Kidney epithelial cell (primary cell): ENCODE data around the gene SSBP2. TPM values are rescaled to one million over a fixed set of nuclear protein-coding genes. Genes with fewer than 3 reads are reported as not detected.
A peak's percentile ranks its signal among the peaks of the same experiment; 100 is the strongest.

ENCODE experiments used
- DNase-seq: peaks from one replicate; pipeline ENCODE4 v3.0.0-alpha.2; 2010; ENCODE audit warnings: low read depth
- H3K27me3 ChIP-seq: 2 replicates; pipeline ENCODE4 v1.6.0; 2011; ENCODE audit warnings: low read length; ENCODE audit not compliant: control insufficient read depth, insufficient read depth
- H3K36me3 ChIP-seq: 2 replicates; pipeline ENCODE4 v1.5.1; 2011; ENCODE audit warnings: low read length; ENCODE audit not compliant: control insufficient read depth, insufficient read depth
- H3K4me3 ChIP-seq: 2 replicates; pipeline ENCODE4 v1.5.1; 2011; ENCODE audit warnings: low read depth, mild to moderate bottlenecking, control low read depth, low read length
- CTCF ChIP-seq: IDR thresholded peaks from 2 replicates; pipeline ENCODE4 v1.5.1; 2011; ENCODE audit warnings: mild to moderate bottlenecking, moderate library complexity, low read length, control low read depth, inconsistent platforms; ENCODE audit not compliant: insufficient read depth, poor library complexity, severe bottlenecking
- total RNA-seq: library from RNA; depleted of rRNA; stranded (reverse); fragments of >200 nt; gene quantifications from 2 replicates; pipeline ENCODE4 v1.2.3, GENCODE V29; 2015

Gene SSBP2
- total RNA-seq, 1 donor from 2014 or later = 5.3 TPM

- Histone ChIP-seq H3K4me3 (no peak overlapping the region), H3K27me3 (no peaks in the 10 kb centered on the region), H3K36me3 (no peaks in the 10 kb centered on the region)
- no peak for DNase-seq
- no peak for TF ChIP-seq CTCF
Observed at GRCh38 chr5:81517462-81517861, 233.4 kb downstream of the SSBP2 start.

- H3K36me3 ChIP-seq = no peaks in the 10 kb centered on the region
- no peak overlapping the region for H3K4me3 ChIP-seq
- no peaks in the 10 kb centered on the region for H3K27me3 ChIP-seq
- no peak for TF ChIP-seq CTCF
- no peak for DNase-seq
Observed at GRCh38 chr5:81516091-81516490, 234.8 kb downstream of the SSBP2 start.

GRCh38 chr5:81513982-81514381 lies 236.9 kb downstream of the SSBP2 start:
- TF ChIP-seq CTCF = no peak
- DNase-seq = no peak
- H3K4me3 ChIP-seq = no peak overlapping the region
- no peaks in the 10 kb centered on the region for H3K36me3 ChIP-seq
- H3K27me3 ChIP-seq = no peaks in the 10 kb centered on the region

- DNase-seq = no peak
- Histone ChIP-seq H3K27me3 (no peaks in the 10 kb centered on the region), H3K36me3 (no peaks in the 10 kb centered on the region), H3K4me3 (no peak overlapping the region)
- no peak for TF ChIP-seq CTCF
Observed at GRCh38 chr5:81513473-81513872, 237.4 kb downstream of the SSBP2 start.

GRCh38 chr5:81506900-81507588 lies 243.9 kb downstream of the SSBP2 start:
- no peaks in the 10 kb centered on the region for H3K36me3 ChIP-seq
- DNase-seq = peak; percentile 54
- H3K4me3 ChIP-seq = no peak overlapping the region
- peak; percentile 90 for TF ChIP-seq CTCF
- H3K27me3 ChIP-seq = no peaks in the 10 kb centered on the region

GRCh38 chr5:81506378-81506777 lies 244.5 kb downstream of the SSBP2 start:
- TF ChIP-seq CTCF = no peak
- H3K36me3 ChIP-seq = no peaks in the 10 kb centered on the region
- H3K27me3 ChIP-seq = no peaks in the 10 kb centered on the region
- DNase-seq = no peak
- H3K4me3 ChIP-seq = no peak overlapping the region
